GM18502 (cell line): ENCODE results near the gene ITPR1.
A peak's percentile ranks its signal among the peaks of the same experiment; 100 is the strongest.

Source experiments
- ATAC-seq: cut with Tn5 transposase; IDR thresholded peaks from one replicate; pipeline ENCODE4 v1.9.1; 2021; ENCODE audit warnings: mild to moderate bottlenecking; ENCODE audit not compliant: unreplicated experiment, poor library complexity

ITPR1 gene

GRCh38 chr3:4833471-4833870 lies 340.3 kb downstream of the ITPR1 start:
- ATAC-seq, result no peak

GRCh38 chr3:4834403-4834866 lies 341.3 kb downstream of the ITPR1 start:
- ATAC-seq, result peak; percentile 64

- ATAC-seq, result no peak
These were observed 342.5 kb downstream of the ITPR1 start for GRCh38 chr3:4835616-4836043.

- ATAC-seq, result no peak
These were observed 343.4 kb downstream of the ITPR1 start for GRCh38 chr3:4836516-4836915.

- no peak for ATAC-seq
These were observed 344.3 kb downstream of the ITPR1 start for GRCh38 chr3:4837374-4837930.

- ATAC-seq, result peak; percentile 72
These were observed 345.5 kb downstream of the ITPR1 start for GRCh38 chr3:4838621-4839022.

GRCh38 chr3:4839278-4839677 lies 346.1 kb downstream of the ITPR1 start:
- no peak for ATAC-seq

- ATAC-seq, result no peak
These were observed 348.1 kb downstream of the ITPR1 start for GRCh38 chr3:4841225-4841624.

- no peak for ATAC-seq
These were observed 348.8 kb downstream of the ITPR1 start for GRCh38 chr3:4841776-4842440.

- ATAC-seq, result no peak
These were observed 350.5 kb downstream of the ITPR1 start for GRCh38 chr3:4843619-4844018.

- peak; percentile 71 for ATAC-seq
These were observed 352.7 kb downstream of the ITPR1 start for GRCh38 chr3:4845882-4846281.

- no peak for ATAC-seq
These were observed 353.4 kb downstream of the ITPR1 start for GRCh38 chr3:4846543-4846942.

- no peak for ATAC-seq
These were observed 355.2 kb downstream of the ITPR1 start for GRCh38 chr3:4848176-4848825.

- no peak for ATAC-seq
These were observed 356.0 kb downstream of the ITPR1 start for GRCh38 chr3:4849136-4849535.

- no peak for ATAC-seq
These were observed 356.6 kb downstream of the ITPR1 start for GRCh38 chr3:4849739-4850138.

GRCh38 chr3:4850211-4850927 lies 357.2 kb downstream of the ITPR1 start:
- ATAC-seq, result peak; percentile 57

- ATAC-seq, result peak; percentile 60
These were observed 357.7 kb downstream of the ITPR1 start for GRCh38 chr3:4850928-4851265.

- no peak for ATAC-seq
These were observed 359.9 kb downstream of the ITPR1 start for GRCh38 chr3:4852780-4853748.

GRCh38 chr3:4853749-4854140 lies 360.6 kb downstream of the ITPR1 start:
- no peak for ATAC-seq

- no peak for ATAC-seq
These were observed 362.5 kb downstream of the ITPR1 start for GRCh38 chr3:4855676-4856075.
